Sigmoid colon (tissue), 7 donors: ENCODE measurements around the gene XYLB. TPM values are rescaled to one million over a fixed set of nuclear protein-coding genes. Genes with fewer than 3 reads are reported as not detected.

Experiments used
- DNase-seq: peaks from one replicate; pipeline ENCODE4 v3.0.0-alpha.2; 2019
- H3K27ac ChIP-seq, 4 donors: fragments of 200-600 bp; sonication (generic); one replicate each; pipeline ENCODE4 v1.5.1; 2016 to 2019; ENCODE audit warnings: mild to moderate bottlenecking in 1 of 4
- H3K27me3 ChIP-seq, 3 donors: fragments of 200-600 bp; sonication (generic); one replicate each; pipeline ENCODE4 v1.5.1; 2019; ENCODE audit warnings: mild to moderate bottlenecking in 1 of 3
- H3K36me3 ChIP-seq, 4 donors: fragments of 200-600 bp; sonication (generic); one replicate each; pipeline ENCODE4 v1.5.1; 2016 to 2019
- H3K4me1 ChIP-seq, 4 donors: fragments of 200-600 bp; sonication (generic); one replicate each; pipeline ENCODE4 v1.5.1; 2017 to 2019
- H3K4me3 ChIP-seq, 4 donors: fragments of 200-600 bp; sonication (generic); one replicate each; pipeline ENCODE4 v1.5.1; 2017 to 2019; ENCODE audit warnings: mild to moderate bottlenecking in 2 of 4, moderate library complexity in 1 of 4
- H3K9me3 ChIP-seq, 4 donors: fragments of 200-600 bp in 3 of 4; sonication (generic) in 3 of 4; one replicate each; pipeline versions ENCODE4 v1.5.1 to v1.6.1; 2013 to 2019
- EP300 ChIP-seq, 4 donors: sonication (generic); formaldehyde crosslinking; IDR thresholded peaks; one replicate each; pipeline ENCODE4 v1.6.1; 2017; ENCODE audit warnings: antibody characterized with exemption in 4 of 4
- POLR2A ChIP-seq, 2 donors: fragments of 450-650 bp; IDR thresholded peaks; one replicate each; pipeline ENCODE4 v1.6.1; 2016; ENCODE audit warnings: antibody characterized with exemption in 2 of 2, mild to moderate bottlenecking in 2 of 2, moderate library complexity in 2 of 2
- POLR2AphosphoS5 ChIP-seq, 4 donors: sonication (generic); formaldehyde crosslinking; IDR thresholded peaks; one replicate each; pipeline ENCODE4 v1.6.1; 2017; ENCODE audit warnings: antibody characterized with exemption in 4 of 4
- WGBS, 2 donors: extraction: QIAGEN DNeasy Blood & Tissue Kit; methylation state at CpG; one replicate each; pipeline ENCODE4 v1.1.7; 2013; 5-methylcytosine and 5-hydroxymethylcytosine counted together
- intact Hi-C: fragments of 100-400 bp; cut with DNase I; formaldehyde crosslinking; loops from one replicate; pipeline ENCODE4 v1.15.1; 2023
- polyA plus RNA-seq, 3 donors: library from polyadenylated mRNA; stranded (reverse); fragments of 200-250 nt; gene quantifications; one replicate each; pipeline ENCODE4 v1.2.3, GENCODE V29; 2013
- total RNA-seq, 4 donors: library from RNA; depleted of rRNA; stranded (reverse); fragments of >200 nt; gene quantifications; one replicate each; pipeline ENCODE4 v1.1.0, GENCODE V29; 2016
- TF ChIP-seq, protein P1 (sequence below), 4 experiments: fragments of 450-650 bp in 3 of 4; fragments of 200-600 bp in 1 of 4; IDR thresholded peaks; one replicate each; pipeline ENCODE4 v1.5.1; 2016 to 2019; ENCODE audit warnings: antibody characterized with exemption in 4 of 4, mild to moderate bottlenecking in 3 of 4, moderate library complexity in 2 of 4
- donor health status: healthy with polysubstance abuse.
- donor health status: Bipolar disorder and iron deficiency.
- donor health status: healthy.

The XYLB gene
- total and polyA plus RNA-seq, 7 donors: 2.3 to 4.9 (median 3.2) TPM

DNA sequence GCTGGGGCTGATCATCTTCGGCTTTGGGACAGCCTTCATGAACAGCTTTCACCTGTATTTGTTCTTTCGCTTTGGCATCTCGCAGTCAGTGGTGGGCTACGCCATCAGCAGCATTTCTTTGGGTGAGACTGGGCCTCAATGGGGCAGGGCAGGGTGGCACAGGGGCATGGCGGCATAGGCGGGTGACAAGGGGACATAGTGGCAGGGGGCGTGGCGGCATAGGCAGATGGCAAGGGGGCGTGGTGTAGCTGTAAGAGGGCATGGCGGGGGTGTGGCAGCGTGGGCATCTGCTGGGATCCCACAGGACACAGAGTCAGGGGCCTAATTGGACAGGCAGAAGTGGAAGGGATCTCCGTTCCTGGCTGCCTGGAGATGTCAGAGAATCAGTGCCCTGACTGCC lies 39.0 kb upstream of the XYLB start:
- 87 to 90% methylated on average over 12 of the region's 12 CpGs for WGBS, 2 donors
- Histone ChIP-seq H3K36me3 (no peaks in the 10 kb centered on the region), H3K9me3 (peaks cover 0 to 2% (median 0%) of the 10 kb centered on the region in 4 donors), H3K4me1 (no peaks in the 10 kb centered on the region), H3K27ac (no peak overlapping the region), H3K4me3 (no peak overlapping the region), H3K27me3 (no peaks in the 10 kb centered on the region)
- TF ChIP-seq POLR2AphosphoS5 (IDR thresholded peaks at IDR 0.05) (no peak), POLR2A (IDR thresholded peaks at IDR 0.05) (no peak), EP300 (IDR thresholded peaks at IDR 0.05) (no peak)
- TF ChIP-seq, protein P1, sequence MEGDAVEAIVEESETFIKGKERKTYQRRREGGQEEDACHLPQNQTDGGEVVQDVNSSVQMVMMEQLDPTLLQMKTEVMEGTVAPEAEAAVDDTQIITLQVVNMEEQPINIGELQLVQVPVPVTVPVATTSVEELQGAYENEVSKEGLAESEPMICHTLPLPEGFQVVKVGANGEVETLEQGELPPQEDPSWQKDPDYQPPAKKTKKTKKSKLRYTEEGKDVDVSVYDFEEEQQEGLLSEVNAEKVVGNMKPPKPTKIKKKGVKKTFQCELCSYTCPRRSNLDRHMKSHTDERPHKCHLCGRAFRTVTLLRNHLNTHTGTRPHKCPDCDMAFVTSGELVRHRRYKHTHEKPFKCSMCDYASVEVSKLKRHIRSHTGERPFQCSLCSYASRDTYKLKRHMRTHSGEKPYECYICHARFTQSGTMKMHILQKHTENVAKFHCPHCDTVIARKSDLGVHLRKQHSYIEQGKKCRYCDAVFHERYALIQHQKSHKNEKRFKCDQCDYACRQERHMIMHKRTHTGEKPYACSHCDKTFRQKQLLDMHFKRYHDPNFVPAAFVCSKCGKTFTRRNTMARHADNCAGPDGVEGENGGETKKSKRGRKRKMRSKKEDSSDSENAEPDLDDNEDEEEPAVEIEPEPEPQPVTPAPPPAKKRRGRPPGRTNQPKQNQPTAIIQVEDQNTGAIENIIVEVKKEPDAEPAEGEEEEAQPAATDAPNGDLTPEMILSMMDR (IDR thresholded peaks at IDR 0.05): no peak
- intact Hi-C loops: no loop called here
- no peak for DNase-seq

DNA sequence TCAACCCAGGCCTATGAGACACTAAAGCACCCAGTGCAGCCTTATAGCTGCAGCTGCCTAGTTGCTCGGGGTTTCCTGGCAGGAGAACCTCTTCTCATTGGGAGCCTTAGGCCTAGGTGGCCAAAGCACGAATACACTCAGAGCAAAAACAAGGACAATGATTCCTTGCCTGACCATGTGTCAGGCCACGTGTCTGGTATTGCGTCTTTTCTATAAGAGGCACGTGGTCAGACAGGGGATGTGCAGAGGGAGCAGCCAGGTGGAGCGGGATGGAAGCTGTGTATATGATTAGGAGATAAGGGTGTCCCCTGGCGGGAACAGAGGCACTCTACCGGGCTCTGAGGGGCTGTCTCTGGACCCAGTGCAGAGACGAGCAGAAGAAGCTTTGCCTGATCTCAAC lies 38.1 kb upstream of the XYLB start:
- H3K4me3 ChIP-seq: no peak overlapping the region
- H3K36me3 ChIP-seq: no peaks in the 10 kb centered on the region
- peaks cover 0 to 2% (median 0%) of the 10 kb centered on the region in 4 donors for H3K9me3 ChIP-seq
- TF ChIP-seq, protein P1 (IDR thresholded peaks at IDR 0.05): no peak
- no peak for TF ChIP-seq POLR2AphosphoS5 (IDR thresholded peaks at IDR 0.05)
- TF ChIP-seq POLR2A (IDR thresholded peaks at IDR 0.05): no peak
- no peak for TF ChIP-seq EP300 (IDR thresholded peaks at IDR 0.05)
- no peaks in the 10 kb centered on the region for H3K27me3 ChIP-seq
- H3K4me1 ChIP-seq: no peaks in the 10 kb centered on the region
- intact Hi-C loops: no loop called here
- no peak for DNase-seq
- no peak overlapping the region for H3K27ac ChIP-seq
- 85 to 91% methylated on average over 9 of the region's 9 CpGs for WGBS, 2 donors

DNA sequence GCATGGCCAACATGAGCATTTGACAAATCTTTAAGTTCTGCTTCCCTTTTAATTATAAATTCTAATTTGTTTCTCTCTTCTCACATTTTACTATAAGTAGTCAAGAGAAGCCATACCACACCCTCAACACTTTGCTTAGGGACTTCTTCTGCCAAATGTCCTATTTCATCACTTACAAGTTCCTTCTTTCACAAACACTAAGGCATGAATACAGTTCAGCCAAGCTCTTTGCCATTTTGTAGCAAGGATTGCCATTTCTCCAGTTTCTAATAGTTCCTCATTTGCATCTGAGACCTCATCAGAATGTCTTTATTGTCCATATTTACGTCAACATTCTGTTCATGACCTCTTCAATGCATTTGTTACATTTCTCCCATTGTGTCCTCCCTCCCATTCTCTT lies 35.1 kb upstream of the XYLB start:
- H3K4me1 ChIP-seq: no peaks in the 10 kb centered on the region

DNA sequence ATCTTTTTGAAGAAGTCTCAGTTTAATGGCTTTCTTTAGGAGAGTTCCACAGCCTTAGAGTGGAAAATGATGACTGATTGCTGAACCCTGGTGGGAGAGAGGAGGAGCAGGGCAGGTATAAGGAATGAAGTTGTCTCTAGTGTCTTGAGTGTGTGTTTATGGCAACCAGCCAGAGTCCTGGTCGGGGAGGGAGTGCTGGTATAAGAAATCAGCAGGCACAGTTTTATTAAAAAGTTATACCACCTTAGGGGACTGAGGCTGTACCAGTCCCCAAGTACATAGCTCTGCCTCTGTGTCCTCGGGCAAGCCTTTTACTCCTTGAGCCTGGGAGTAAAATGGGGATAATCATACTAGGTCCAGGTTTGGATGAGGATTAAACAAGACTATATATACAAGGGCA lies 34.6 kb upstream of the XYLB start:
- no peak for DNase-seq
- Histone ChIP-seq H3K27ac (no peak overlapping the region), H3K36me3 (no peaks in the 10 kb centered on the region), H3K4me3 (no peak overlapping the region), H3K9me3 (no peaks in the 10 kb centered on the region), H3K27me3 (no peaks in the 10 kb centered on the region), H3K4me1 (no peaks in the 10 kb centered on the region)
- WGBS, 2 donors: 71 to 77% methylated on average over 2 of the region's 2 CpGs
- TF ChIP-seq, protein P1 (IDR thresholded peaks at IDR 0.05): no peak
- no peak for TF ChIP-seq EP300 (IDR thresholded peaks at IDR 0.05)
- TF ChIP-seq POLR2AphosphoS5 (IDR thresholded peaks at IDR 0.05): no peak
- TF ChIP-seq POLR2A (IDR thresholded peaks at IDR 0.05): no peak
- intact Hi-C loops: no loop called here

More for the DNA sequence above, 35.1 kb upstream of the XYLB start:
- DNase-seq: no peak
- intact Hi-C loops: no loop called here
- no peak for TF ChIP-seq POLR2AphosphoS5 (IDR thresholded peaks at IDR 0.05)
- TF ChIP-seq, protein P1 (IDR thresholded peaks at IDR 0.05): no peak
- no peak for TF ChIP-seq POLR2A (IDR thresholded peaks at IDR 0.05)
- no peak for TF ChIP-seq EP300 (IDR thresholded peaks at IDR 0.05)
- no peaks in the 10 kb centered on the region for H3K9me3 ChIP-seq
- no peak overlapping the region for H3K27ac ChIP-seq
- 82 to 85% methylated on average over 1 of the region's 1 CpG for WGBS, 2 donors
- no peak overlapping the region for H3K4me3 ChIP-seq
- no peaks in the 10 kb centered on the region for H3K36me3 ChIP-seq
- H3K27me3 ChIP-seq: no peaks in the 10 kb centered on the region

DNA sequence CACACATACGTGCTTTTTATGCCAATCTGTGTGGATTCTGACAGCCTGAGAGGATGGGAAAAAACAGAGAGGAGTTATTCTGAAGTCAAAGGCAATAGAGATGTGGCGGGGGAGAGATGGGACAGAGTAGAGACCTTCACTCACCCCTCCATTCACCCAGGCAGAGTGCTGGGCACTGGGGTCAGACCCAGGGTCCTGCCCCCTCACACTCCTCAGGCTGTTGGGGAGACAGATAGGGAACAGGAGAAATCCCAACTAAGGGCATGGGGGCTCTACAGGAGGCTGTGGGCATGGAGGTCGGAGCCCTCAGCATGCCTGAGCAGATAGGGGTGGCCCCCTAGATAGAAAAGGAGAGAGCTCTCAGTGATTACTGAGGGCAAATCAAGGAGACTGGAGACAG lies 34.2 kb upstream of the XYLB start:
- no peak for DNase-seq
- no peaks in the 10 kb centered on the region for H3K36me3 ChIP-seq
- no peak overlapping the region for H3K4me3 ChIP-seq
- 89 to 95% methylated on average over 3 of the region's 3 CpGs for WGBS, 2 donors
- intact Hi-C loops: no loop called here
- no peak overlapping the region for H3K27ac ChIP-seq
- TF ChIP-seq, protein P1 (IDR thresholded peaks at IDR 0.05): no peak
- TF ChIP-seq EP300 (IDR thresholded peaks at IDR 0.05): no peak
- no peak for TF ChIP-seq POLR2AphosphoS5 (IDR thresholded peaks at IDR 0.05)
- TF ChIP-seq POLR2A (IDR thresholded peaks at IDR 0.05): no peak
- no peaks in the 10 kb centered on the region for H3K27me3 ChIP-seq
- no peaks in the 10 kb centered on the region for H3K4me1 ChIP-seq
- no peaks in the 10 kb centered on the region for H3K9me3 ChIP-seq
